Measurements from ENCODE around the gene ZNF521. TPM values are rescaled to one million over a fixed set of nuclear protein-coding genes. Genes with fewer than 3 reads are reported as not detected.

Gene ZNF521
- total RNA-seq, 1 experiment from 2014 or later, result 0.04 TPM

GRCh38 chr18:25169701-25170100 lies 182.3 kb downstream of the ZNF521 start:
- ATAC-seq, result no peak
- Histone ChIP-seq H3K4me2 (ENCODE audit: low read length) (no peak overlapping the region), H3K27me3 (ENCODE audit: low read length) (peaks cover 79% of the 10 kb centered on the region), H2AFZ (ENCODE audit: low read length) (no peak overlapping the region), H3K9me3 (ENCODE audit: low read length) (no peaks in the 10 kb centered on the region), H3K36me3 (ENCODE audit: low read depth, low read length) (no peaks in the 10 kb centered on the region), H4K20me1 (ENCODE audit: low read length) (no peaks in the 10 kb centered on the region), H3F3A (ENCODE audit: low read length, unreplicated experiment) (no peaks in the 10 kb centered on the region), H3K79me2 (ENCODE audit: low read length) (no peaks in the 10 kb centered on the region), H3K27ac (ENCODE audit: low read length) (no peak overlapping the region), H3K4me3 (ENCODE audit: low read length) (no peak overlapping the region), H3K4me1 (ENCODE audit: insufficient read depth, low read length) (no peaks in the 10 kb centered on the region), H3K9ac (ENCODE audit: low read length) (no peak overlapping the region), H3K9me2 (replicated peaks; ENCODE audit: low read length) (no peaks in the 10 kb centered on the region)
- ChIA-PET CTCF (no interaction called here), POLR2A (ENCODE audit: unreplicated experiment) (no interaction called here)
- TF ChIP-seq EZH2phosphoT487 (IDR thresholded peaks at IDR 0.05; ENCODE audit: borderline replicate concordance, low read length) (no peak), CTCF (conservative IDR thresholded peaks at IDR 0.05; ENCODE audit: low read depth, low read length) (no peak), EZH2 (IDR thresholded peaks at IDR 0.05; ENCODE audit: low read length, unreplicated experiment) (no peak)
- DNase-seq, result no peak
- intact Hi-C loops (cut with micrococcal nuclease), result no loop called here
- no TSS peak for BruUV-seq (replicated peaks)

- intact Hi-C loops (cut with micrococcal nuclease), result no loop called here
- Histone ChIP-seq H3K9me2 (replicated peaks; ENCODE audit: low read length) (no peaks in the 10 kb centered on the region), H3K9ac (ENCODE audit: low read length) (no peak overlapping the region), H2AFZ (ENCODE audit: low read length) (no peak overlapping the region), H3K36me3 (ENCODE audit: low read depth, low read length) (no peaks in the 10 kb centered on the region), H3K27ac (ENCODE audit: low read length) (no peak overlapping the region), H3K27me3 (ENCODE audit: low read length) (peaks cover 60% of the 10 kb centered on the region), H4K20me1 (ENCODE audit: low read length) (no peaks in the 10 kb centered on the region), H3K79me2 (ENCODE audit: low read length) (no peaks in the 10 kb centered on the region), H3K4me3 (ENCODE audit: low read length) (no peak overlapping the region), H3K4me2 (ENCODE audit: low read length) (no peak overlapping the region), H3K4me1 (ENCODE audit: insufficient read depth, low read length) (no peaks in the 10 kb centered on the region), H3F3A (ENCODE audit: low read length, unreplicated experiment) (no peaks in the 10 kb centered on the region), H3K9me3 (ENCODE audit: low read length) (no peaks in the 10 kb centered on the region)
- TF ChIP-seq EZH2 (IDR thresholded peaks at IDR 0.05; ENCODE audit: low read length, unreplicated experiment) (no peak), EZH2phosphoT487 (IDR thresholded peaks at IDR 0.05; ENCODE audit: borderline replicate concordance, low read length) (no peak), CTCF (conservative IDR thresholded peaks at IDR 0.05; ENCODE audit: low read depth, low read length) (no peak)
- CTCF ChIA-PET, result no interaction called here
- ATAC-seq (no peak), DNase-seq (no peak)
- BruUV-seq (replicated peaks), result no TSS peak
- POLR2A ChIA-PET (ENCODE audit: unreplicated experiment), result no interaction called here
These were observed 184.2 kb downstream of the ZNF521 start for GRCh38 chr18:25167612-25168410.

GRCh38 chr18:25166113-25166512 lies 185.9 kb downstream of the ZNF521 start:
- no peak overlapping the region for H3K4me3 ChIP-seq (ENCODE audit: low read length)
- H3K27ac ChIP-seq (ENCODE audit: low read length), result no peak overlapping the region
- DNase-seq (no peak), ATAC-seq (no peak)
- no peaks in the 10 kb centered on the region for H3K4me1 ChIP-seq (ENCODE audit: insufficient read depth, low read length)
- intact Hi-C loops (cut with micrococcal nuclease), result no loop called here
- H3K9me2 ChIP-seq (replicated peaks; ENCODE audit: low read length), result no peaks in the 10 kb centered on the region
- BruUV-seq (replicated peaks), result no TSS peak
- no peak overlapping the region for H3K9ac ChIP-seq (ENCODE audit: low read length)
- no peaks in the 10 kb centered on the region for H3F3A ChIP-seq (ENCODE audit: low read length, unreplicated experiment)
- H3K4me2 ChIP-seq (ENCODE audit: low read length), result no peak overlapping the region
- H2AFZ ChIP-seq (ENCODE audit: low read length), result no peak overlapping the region
- H3K9me3 ChIP-seq (ENCODE audit: low read length), result no peaks in the 10 kb centered on the region
- POLR2A ChIA-PET (ENCODE audit: unreplicated experiment), result no interaction called here
- peaks cover 57% of the 10 kb centered on the region for H3K27me3 ChIP-seq (ENCODE audit: low read length)
- no peaks in the 10 kb centered on the region for H3K79me2 ChIP-seq (ENCODE audit: low read length)
- no peaks in the 10 kb centered on the region for H3K36me3 ChIP-seq (ENCODE audit: low read depth, low read length)
- TF ChIP-seq EZH2 (IDR thresholded peaks at IDR 0.05; ENCODE audit: low read length, unreplicated experiment) (no peak), CTCF (conservative IDR thresholded peaks at IDR 0.05; ENCODE audit: low read depth, low read length) (no peak), EZH2phosphoT487 (IDR thresholded peaks at IDR 0.05; ENCODE audit: borderline replicate concordance, low read length) (no peak)
- H4K20me1 ChIP-seq (ENCODE audit: low read length), result no peaks in the 10 kb centered on the region
- CTCF ChIA-PET, result no interaction called here
